Measurements from ENCODE around the gene RPS6KA5.

Gene RPS6KA5

DNA sequence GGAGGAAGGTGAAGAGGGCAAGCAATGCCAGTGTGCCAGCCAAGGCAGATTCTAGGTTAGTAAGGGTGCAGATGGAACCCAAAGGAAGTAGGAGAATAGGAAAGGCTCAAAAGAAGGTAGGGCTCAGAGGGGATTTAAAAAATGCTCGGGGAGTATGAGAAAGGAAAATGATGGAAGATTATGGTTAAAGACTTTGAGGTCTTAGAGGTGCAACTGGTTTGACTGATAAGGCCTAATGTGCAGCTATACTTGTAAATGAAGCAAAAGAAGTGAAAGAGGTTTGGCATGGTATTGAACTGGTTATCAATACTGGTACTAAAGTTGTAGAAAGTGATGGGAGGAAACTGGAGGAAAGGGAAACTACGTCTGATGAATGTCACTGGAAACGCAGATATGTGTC lies 94.7 kb downstream of the RPS6KA5 start:
- H3K36me3 ChIP-seq (ENCODE audit: control insufficient read depth, low read length) = no peaks in the 10 kb centered on the region
- TF ChIP-seq EZH2phosphoT487 (IDR thresholded peaks at IDR 0.05; ENCODE audit: borderline replicate concordance, low read length) = no peak
- TF ChIP-seq, protein P1, sequence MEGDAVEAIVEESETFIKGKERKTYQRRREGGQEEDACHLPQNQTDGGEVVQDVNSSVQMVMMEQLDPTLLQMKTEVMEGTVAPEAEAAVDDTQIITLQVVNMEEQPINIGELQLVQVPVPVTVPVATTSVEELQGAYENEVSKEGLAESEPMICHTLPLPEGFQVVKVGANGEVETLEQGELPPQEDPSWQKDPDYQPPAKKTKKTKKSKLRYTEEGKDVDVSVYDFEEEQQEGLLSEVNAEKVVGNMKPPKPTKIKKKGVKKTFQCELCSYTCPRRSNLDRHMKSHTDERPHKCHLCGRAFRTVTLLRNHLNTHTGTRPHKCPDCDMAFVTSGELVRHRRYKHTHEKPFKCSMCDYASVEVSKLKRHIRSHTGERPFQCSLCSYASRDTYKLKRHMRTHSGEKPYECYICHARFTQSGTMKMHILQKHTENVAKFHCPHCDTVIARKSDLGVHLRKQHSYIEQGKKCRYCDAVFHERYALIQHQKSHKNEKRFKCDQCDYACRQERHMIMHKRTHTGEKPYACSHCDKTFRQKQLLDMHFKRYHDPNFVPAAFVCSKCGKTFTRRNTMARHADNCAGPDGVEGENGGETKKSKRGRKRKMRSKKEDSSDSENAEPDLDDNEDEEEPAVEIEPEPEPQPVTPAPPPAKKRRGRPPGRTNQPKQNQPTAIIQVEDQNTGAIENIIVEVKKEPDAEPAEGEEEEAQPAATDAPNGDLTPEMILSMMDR (IDR thresholded peaks at IDR 0.05; ENCODE audit: low read depth, low read length, poor library complexity, severe bottlenecking) = no peak
- H3K27me3 ChIP-seq (ENCODE audit: control insufficient read depth, low read length) = no peaks in the 10 kb centered on the region
- H3K4me1 ChIP-seq (ENCODE audit: control insufficient read depth, low read length) = no peaks in the 10 kb centered on the region
- H3K4me2 ChIP-seq (ENCODE audit: low read length) = no peak overlapping the region
- no peaks in the 10 kb centered on the region for H3K9me2 ChIP-seq (replicated peaks; ENCODE audit: control insufficient read depth, low read length)
- H3F3A ChIP-seq (ENCODE audit: control insufficient read depth, insufficient read depth) = no peaks in the 10 kb centered on the region
- H4K20me1 ChIP-seq (ENCODE audit: control insufficient read depth, insufficient read depth, low read depth, low read length) = no peaks in the 10 kb centered on the region
- no peaks in the 10 kb centered on the region for H3K79me2 ChIP-seq (ENCODE audit: control insufficient read depth, low read length)
- H3K4me3 ChIP-seq (ENCODE audit: low read length) = no peak overlapping the region
- no peak overlapping the region for H3K27ac ChIP-seq (ENCODE audit: low read depth, low read length)
- no peaks in the 10 kb centered on the region for H3K9me3 ChIP-seq (ENCODE audit: control insufficient read depth, insufficient read depth, low read length)

DNA sequence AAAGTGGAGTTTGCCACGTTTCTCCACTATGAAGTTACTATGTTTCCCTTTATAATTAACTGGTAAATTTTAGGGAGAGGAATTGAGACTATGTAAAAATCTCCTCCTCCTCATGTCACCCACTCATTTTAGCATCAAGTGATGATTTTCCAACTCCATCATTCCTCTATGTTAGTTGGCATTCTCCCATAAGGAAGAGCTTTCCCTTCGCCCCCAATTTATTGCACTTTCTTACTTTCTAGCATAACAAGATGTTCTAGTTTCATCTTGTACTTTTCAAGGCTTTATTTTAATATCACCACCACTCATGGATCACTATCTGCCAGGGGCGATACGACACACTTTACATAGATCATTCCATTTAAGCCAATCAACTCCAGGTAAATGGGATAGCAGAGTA lies 97.1 kb downstream of the RPS6KA5 start:
- Histone ChIP-seq H3K36me3 (ENCODE audit: control insufficient read depth, low read length) (no peaks in the 10 kb centered on the region), H3K4me3 (ENCODE audit: low read length) (no peak overlapping the region), H3K4me1 (ENCODE audit: control insufficient read depth, low read length) (no peaks in the 10 kb centered on the region), H4K20me1 (ENCODE audit: control insufficient read depth, insufficient read depth, low read depth, low read length) (no peaks in the 10 kb centered on the region), H3K9me3 (ENCODE audit: control insufficient read depth, insufficient read depth, low read length) (no peaks in the 10 kb centered on the region), H3K27me3 (ENCODE audit: control insufficient read depth, low read length) (no peaks in the 10 kb centered on the region), H3K27ac (ENCODE audit: low read depth, low read length) (no peak overlapping the region), H3K79me2 (ENCODE audit: control insufficient read depth, low read length) (no peaks in the 10 kb centered on the region), H3K4me2 (ENCODE audit: low read length) (no peak overlapping the region), H3F3A (ENCODE audit: control insufficient read depth, insufficient read depth) (no peaks in the 10 kb centered on the region), H3K9me2 (replicated peaks; ENCODE audit: control insufficient read depth, low read length) (no peaks in the 10 kb centered on the region)
- TF ChIP-seq, protein P1 (IDR thresholded peaks at IDR 0.05; ENCODE audit: low read depth, low read length, poor library complexity, severe bottlenecking) = no peak
- TF ChIP-seq EZH2phosphoT487 (IDR thresholded peaks at IDR 0.05; ENCODE audit: borderline replicate concordance, low read length) = no peak

DNA sequence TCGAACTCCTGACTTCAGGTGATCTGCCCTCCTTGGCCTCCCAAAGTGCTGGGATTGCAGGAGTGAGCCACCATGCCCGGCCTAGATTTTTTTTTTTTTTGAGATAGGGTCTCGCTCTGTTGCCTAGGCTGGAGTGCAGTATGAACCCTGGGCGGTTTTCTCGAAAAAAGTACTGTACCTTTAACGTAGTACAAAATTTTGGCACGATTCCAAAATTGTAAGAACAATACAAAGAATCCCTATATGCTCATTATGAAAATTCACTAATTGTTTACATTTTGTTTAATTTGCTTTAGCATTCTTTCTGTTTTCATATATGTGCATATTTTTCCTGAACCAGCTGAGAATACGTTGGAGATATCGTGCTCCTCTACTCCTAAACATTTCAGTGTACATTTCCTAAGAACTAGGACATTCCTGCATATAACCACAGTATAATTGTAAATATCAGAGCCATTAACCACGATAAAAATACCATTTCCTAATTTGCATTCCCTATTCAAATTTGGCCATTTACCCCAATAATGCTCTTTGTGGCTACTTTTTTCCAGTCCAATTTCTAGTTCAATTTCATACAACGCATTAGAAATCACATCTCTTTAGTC lies 97.8 kb downstream of the RPS6KA5 start:
- Histone ChIP-seq H3K27ac (ENCODE audit: low read depth, low read length) (no peak overlapping the region), H3K4me2 (ENCODE audit: low read length) (no peak overlapping the region), H3K9me3 (ENCODE audit: control insufficient read depth, insufficient read depth, low read length) (no peaks in the 10 kb centered on the region), H3F3A (ENCODE audit: control insufficient read depth, insufficient read depth) (no peaks in the 10 kb centered on the region), H3K27me3 (ENCODE audit: control insufficient read depth, low read length) (no peaks in the 10 kb centered on the region), H3K79me2 (ENCODE audit: control insufficient read depth, low read length) (no peaks in the 10 kb centered on the region), H3K9me2 (replicated peaks; ENCODE audit: control insufficient read depth, low read length) (no peaks in the 10 kb centered on the region), H4K20me1 (ENCODE audit: control insufficient read depth, insufficient read depth, low read depth, low read length) (no peaks in the 10 kb centered on the region), H3K4me1 (ENCODE audit: control insufficient read depth, low read length) (no peaks in the 10 kb centered on the region), H3K4me3 (ENCODE audit: low read length) (no peak overlapping the region), H3K36me3 (ENCODE audit: control insufficient read depth, low read length) (no peaks in the 10 kb centered on the region)
- no peak for TF ChIP-seq EZH2phosphoT487 (IDR thresholded peaks at IDR 0.05; ENCODE audit: borderline replicate concordance, low read length)
- TF ChIP-seq, protein P1 (IDR thresholded peaks at IDR 0.05; ENCODE audit: low read depth, low read length, poor library complexity, severe bottlenecking) = no peak

Measured in DOHH2 (cell line).